ENCODE data around the gene FAM111A. TPM values are rescaled to one million over a fixed set of nuclear protein-coding genes. Genes with fewer than 3 reads are reported as not detected.

The FAM111A gene
- total and polyA plus RNA-seq, 2 donors, result 12.4 to 93.6 TPM

GRCh38 chr11:59157433-59157832 lies 14.8 kb downstream of the FAM111A start:
- WGBS, result 71% methylated on average over 3 of the region's 3 CpGs
- no peak for DNase-seq (ENCODE audit: extremely low spot score)
- no peaks in the 10 kb centered on the region for H3K4me1 ChIP-seq (ENCODE audit: insufficient read depth)
- no peaks in the 10 kb centered on the region for H3K36me3 ChIP-seq (ENCODE audit: insufficient read depth)
- no peak overlapping the region for H3K27ac ChIP-seq (ENCODE audit: low read depth)
- H3K4me3 ChIP-seq (ENCODE audit: low read depth, low read length), result no peak overlapping the region

- DNase-seq (ENCODE audit: extremely low spot score), result no peak
- 35% methylated on average over 8 of the region's 8 CpGs for WGBS
- Histone ChIP-seq H3K4me1 (ENCODE audit: insufficient read depth) (no peaks in the 10 kb centered on the region), H3K27ac (ENCODE audit: low read depth) (no peak overlapping the region), H3K36me3 (ENCODE audit: insufficient read depth) (no peaks in the 10 kb centered on the region), H3K4me3 (ENCODE audit: low read depth, low read length) (no peak overlapping the region)
Observed at GRCh38 chr11:59158206-59159068, 15.8 kb downstream of the FAM111A start.

- Histone ChIP-seq H3K4me3 (ENCODE audit: low read depth, low read length) (no peak overlapping the region), H3K36me3 (ENCODE audit: insufficient read depth) (no peaks in the 10 kb centered on the region), H3K4me1 (ENCODE audit: insufficient read depth) (no peaks in the 10 kb centered on the region), H3K27ac (ENCODE audit: low read depth) (no peak overlapping the region)
- WGBS, result 86% methylated on average over 3 of the region's 3 CpGs
- DNase-seq (ENCODE audit: extremely low spot score), result no peak
Observed at GRCh38 chr11:59164028-59164427, 21.4 kb downstream of the FAM111A start.

GRCh38 chr11:59171508-59172322 lies 29.1 kb downstream of the FAM111A start, which contains the start of gene DTX4:
TSS of gene DTX4 (plus strand) at chr11:59172132. CDS start at chr11:59172596, 464 bp downstream.
- Histone ChIP-seq H3K4me3 (ENCODE audit: low read depth, low read length) (peak within 1 kb of the TSS; percentile 91), H3K4me1 (ENCODE audit: insufficient read depth) (no peaks in the 10 kb centered on the region), H3K27ac (ENCODE audit: low read depth) (peak within 1 kb of the TSS; percentile 86), H3K36me3 (ENCODE audit: insufficient read depth) (no peaks in the 10 kb centered on the region)
- DNase-seq (ENCODE audit: extremely low spot score), result peak; percentile 84
- under 1% methylated on average over 64 of the region's 64 CpGs for WGBS

- H3K4me1 ChIP-seq (ENCODE audit: insufficient read depth), result no peaks in the 10 kb centered on the region
- H3K36me3 ChIP-seq (ENCODE audit: insufficient read depth), result no peaks in the 10 kb centered on the region
- under 1% methylated on average over 70 of the region's 70 CpGs for WGBS
- H3K27ac ChIP-seq (ENCODE audit: low read depth), result peak overlapping the region; percentile 86
- H3K4me3 ChIP-seq (ENCODE audit: low read depth, low read length), result peak overlapping the region; percentile 91
- no peak for DNase-seq (ENCODE audit: extremely low spot score)
Observed at GRCh38 chr11:59172345-59173079, 29.9 kb downstream of the FAM111A start.

- Histone ChIP-seq H3K4me3 (ENCODE audit: low read depth, low read length) (peak overlapping the region; percentile 91), H3K4me1 (ENCODE audit: insufficient read depth) (no peaks in the 10 kb centered on the region), H3K36me3 (ENCODE audit: insufficient read depth) (no peaks in the 10 kb centered on the region), H3K27ac (ENCODE audit: low read depth) (peak overlapping the region; percentile 86)
- 8% methylated on average over 37 of the region's 37 CpGs for WGBS
- DNase-seq (ENCODE audit: extremely low spot score), result no peak
Observed at GRCh38 chr11:59173080-59173963, 30.7 kb downstream of the FAM111A start.

GRCh38 chr11:59173964-59174663 lies 31.5 kb downstream of the FAM111A start:
- H3K4me1 ChIP-seq (ENCODE audit: insufficient read depth), result no peaks in the 10 kb centered on the region
- peak overlapping the region; percentile 86 for H3K27ac ChIP-seq (ENCODE audit: low read depth)
- peak overlapping the region; percentile 91 for H3K4me3 ChIP-seq (ENCODE audit: low read depth, low read length)
- no peaks in the 10 kb centered on the region for H3K36me3 ChIP-seq (ENCODE audit: insufficient read depth)
- no peak for DNase-seq (ENCODE audit: extremely low spot score)
- WGBS, result 42% methylated on average over 7 of the region's 7 CpGs

GRCh38 chr11:59174664-59175033 lies 32.0 kb downstream of the FAM111A start:
- Histone ChIP-seq H3K36me3 (ENCODE audit: insufficient read depth) (no peaks in the 10 kb centered on the region), H3K4me1 (ENCODE audit: insufficient read depth) (no peaks in the 10 kb centered on the region), H3K4me3 (ENCODE audit: low read depth, low read length) (no peak overlapping the region), H3K27ac (ENCODE audit: low read depth) (peak overlapping the region; percentile 58)
- 65% methylated on average over 7 of the region's 7 CpGs for WGBS
- no peak for DNase-seq (ENCODE audit: extremely low spot score)

- Histone ChIP-seq H3K36me3 (ENCODE audit: insufficient read depth) (no peaks in the 10 kb centered on the region), H3K27ac (ENCODE audit: low read depth) (peak overlapping the region; percentile 79), H3K4me1 (ENCODE audit: insufficient read depth) (no peaks in the 10 kb centered on the region), H3K4me3 (ENCODE audit: low read depth, low read length) (no peak overlapping the region)
- 53% methylated on average over 4 of the region's 4 CpGs for WGBS
- no peak for DNase-seq (ENCODE audit: extremely low spot score)
Observed at GRCh38 chr11:59175091-59175501, 32.4 kb downstream of the FAM111A start.

- Histone ChIP-seq H3K4me3 (ENCODE audit: low read depth, low read length) (no peak overlapping the region), H3K27ac (ENCODE audit: low read depth) (no peak overlapping the region), H3K4me1 (ENCODE audit: insufficient read depth) (no peaks in the 10 kb centered on the region), H3K36me3 (ENCODE audit: insufficient read depth) (no peaks in the 10 kb centered on the region)
- 82% methylated on average over 7 of the region's 7 CpGs for WGBS
- no peak for DNase-seq (ENCODE audit: extremely low spot score)
Observed at GRCh38 chr11:59176330-59176729, 33.7 kb downstream of the FAM111A start.

- H3K27ac ChIP-seq (ENCODE audit: low read depth), result no peak overlapping the region
- H3K36me3 ChIP-seq (ENCODE audit: insufficient read depth), result peaks cover 7% of the 10 kb centered on the region
- H3K4me1 ChIP-seq (ENCODE audit: insufficient read depth), result peaks cover under 1% of the 10 kb centered on the region
- no peak for DNase-seq (ENCODE audit: extremely low spot score)
- H3K4me3 ChIP-seq (ENCODE audit: low read depth, low read length), result no peak overlapping the region
Observed at GRCh38 chr11:59178402-59178801, 35.7 kb downstream of the FAM111A start.

- H3K4me1 ChIP-seq (ENCODE audit: insufficient read depth), result peaks cover 2% of the 10 kb centered on the region
- H3K36me3 ChIP-seq (ENCODE audit: insufficient read depth), result peaks cover 7% of the 10 kb centered on the region
- H3K4me3 ChIP-seq (ENCODE audit: low read depth, low read length), result no peak overlapping the region
- DNase-seq (ENCODE audit: extremely low spot score), result no peak
- WGBS, result 80% methylated on average over 2 of the region's 2 CpGs
- H3K27ac ChIP-seq (ENCODE audit: low read depth), result no peak overlapping the region
Observed at GRCh38 chr11:59179121-59179520, 36.5 kb downstream of the FAM111A start.
